Measurements from ENCODE around the gene TTBK1. TPM values are rescaled to one million over a fixed set of nuclear protein-coding genes. Genes with fewer than 3 reads are reported as not detected.

TTBK1 gene
- total and polyA plus RNA-seq, 8 donors: 0.05 to 0.37 (median 0.14) TPM; not detected in 3

DNA sequence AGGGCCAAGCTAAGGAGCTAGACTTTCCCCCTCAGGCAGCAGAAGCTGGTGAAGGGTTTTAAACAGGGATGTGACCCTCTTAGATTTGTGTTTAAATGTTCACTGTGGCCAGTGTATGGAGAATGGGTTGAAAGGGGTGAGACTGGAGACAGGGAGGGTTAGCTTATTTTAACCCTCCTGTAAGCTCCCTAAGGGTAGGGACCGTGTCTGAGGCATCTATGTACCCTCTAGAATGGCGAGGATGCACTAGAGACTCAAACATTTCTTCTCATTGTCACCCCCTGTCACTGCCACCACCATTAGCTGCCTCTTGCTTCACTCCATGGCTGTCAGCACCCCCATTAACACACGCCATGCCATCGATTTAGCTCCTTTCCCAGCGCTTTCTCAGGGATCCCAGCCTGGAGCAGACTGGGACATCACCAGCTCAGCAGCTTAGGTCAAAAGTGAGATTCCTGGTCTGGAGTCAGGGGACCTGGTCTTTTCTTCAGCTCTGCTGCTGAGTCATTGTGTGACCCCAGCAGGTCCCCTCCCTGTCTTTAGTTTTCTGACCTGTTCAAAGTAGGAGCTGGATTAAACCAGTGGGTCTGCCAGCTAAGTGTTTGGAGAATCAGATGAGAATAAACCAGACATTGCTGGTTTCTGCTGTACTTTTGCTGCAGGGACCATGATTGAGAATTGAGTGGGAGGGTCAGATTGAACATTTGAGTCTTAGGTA, 53.7 kb downstream of the TTBK1 start:
- H3K27ac ChIP-seq: no peak overlapping the region
- no peaks in the 10 kb centered on the region for H3K4me1 ChIP-seq
- 85 to 92% (median 89%) methylated on average over 5 of the region's 5 CpGs for WGBS, 5 donors
- TF ChIP-seq EP300 (IDR thresholded peaks at IDR 0.05) (no peak), POLR2AphosphoS5 (IDR thresholded peaks at IDR 0.05) (no peak), POLR2A (IDR thresholded peaks at IDR 0.05) (no peak), CTCF (IDR thresholded peaks at IDR 0.05) (no peak)
- intact Hi-C loops (cut with DNase I; ENCODE audit: low total_unique reads): no loop called here
- no peak for DNase-seq
- no peaks in the 10 kb centered on the region for H3K36me3 ChIP-seq
- H3K9me3 ChIP-seq: no peaks in the 10 kb centered on the region
- H3K4me3 ChIP-seq: no peak overlapping the region
- peaks cover 0 to 43% (median 0%) of the 10 kb centered on the region in 3 donors for H3K27me3 ChIP-seq

- no peak within 1 kb of the TSS for H3K27ac ChIP-seq
- H3K4me1 ChIP-seq: no peaks in the 10 kb centered on the region
- H3K36me3 ChIP-seq: no peaks in the 10 kb centered on the region
- H3K9me3 ChIP-seq: no peaks in the 10 kb centered on the region
- H3K4me3 ChIP-seq: no peak within 1 kb of the TSS
- intact Hi-C loops (cut with DNase I; ENCODE audit: low total_unique reads): no loop called here
- DNase-seq: peak in 1 of 2 donors; percentile 61
- TF ChIP-seq EP300 (IDR thresholded peaks at IDR 0.05): no peak
- H3K27me3 ChIP-seq: peaks cover 0 to 53% (median 0%) of the 10 kb centered on the region in 3 donors
- WGBS, 5 donors: 62 to 72% (median 66%) methylated on average over 6 to 10 of the region's 10 CpGs
Measured at GRCh38 chr6:43297644-43298564, 54.6 kb downstream of the TTBK1 start, which contains the start of gene SLC22A7. TSS of gene SLC22A7 (plus strand) at chr6:43298260. CDS start at chr6:43298359, 99 bp downstream.

DNA sequence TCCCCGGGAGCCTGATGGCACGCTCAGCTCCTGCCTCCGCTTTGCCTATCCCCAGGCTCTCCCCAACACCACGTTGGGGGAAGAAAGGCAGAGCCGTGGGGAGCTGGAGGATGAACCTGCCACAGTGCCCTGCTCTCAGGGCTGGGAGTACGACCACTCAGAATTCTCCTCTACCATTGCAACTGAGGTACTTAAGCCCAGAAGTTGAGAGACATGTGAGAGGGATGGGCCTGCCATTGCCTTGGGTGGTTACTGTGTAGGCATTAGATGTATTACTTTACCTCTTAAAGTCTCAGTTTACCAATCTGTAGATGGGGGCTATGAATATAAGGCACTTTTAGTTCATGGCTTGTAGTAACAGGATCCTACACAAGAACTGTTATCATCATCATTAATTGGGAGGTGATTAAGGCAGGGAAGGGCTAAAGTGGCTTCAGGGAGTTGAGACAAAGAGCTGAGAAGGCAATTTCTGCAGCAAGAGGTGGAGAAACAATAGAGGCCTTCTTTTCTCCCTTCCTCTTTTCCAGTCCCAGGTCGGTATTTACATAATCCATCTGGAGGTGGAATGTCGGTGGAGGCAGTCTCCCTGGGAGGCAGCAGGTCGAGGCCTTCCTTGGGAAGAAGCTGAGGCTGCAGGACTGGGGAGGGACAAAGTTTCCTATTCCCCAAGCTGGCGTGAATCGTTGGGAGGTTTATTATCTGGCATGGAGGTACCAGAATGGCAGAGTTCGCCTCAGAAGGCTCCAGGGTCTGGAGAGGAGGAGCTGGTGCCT, 55.5 kb downstream of the TTBK1 start:
- intact Hi-C loops (cut with DNase I; ENCODE audit: low total_unique reads): no loop called here
- WGBS, 5 donors: 64 to 72% (median 69%) methylated on average over 6 to 12 of the region's 12 CpGs
- no peaks in the 10 kb centered on the region for H3K36me3 ChIP-seq

More for the DNA sequence above, 55.5 kb downstream of the TTBK1 start:
- no peak for TF ChIP-seq EP300 (IDR thresholded peaks at IDR 0.05)
- no peak for TF ChIP-seq CTCF (IDR thresholded peaks at IDR 0.05)
- no peak for TF ChIP-seq POLR2A (IDR thresholded peaks at IDR 0.05)
- no peak for TF ChIP-seq POLR2AphosphoS5 (IDR thresholded peaks at IDR 0.05)
- Histone ChIP-seq H3K4me1 (no peaks in the 10 kb centered on the region), H3K27me3 (peaks cover 0 to 57% (median 0%) of the 10 kb centered on the region in 3 donors), H3K27ac (no peak overlapping the region), H3K9me3 (no peaks in the 10 kb centered on the region), H3K4me3 (no peak overlapping the region)
- DNase-seq: no peak
